ENCODE results near the gene OR8H3.
"Not testable (repeated sequence)": the region's sequence is repeated elsewhere in the genome, so short reads cannot be mapped to it uniquely, and the experiment has no call there.

The OR8H3 gene, protein sequence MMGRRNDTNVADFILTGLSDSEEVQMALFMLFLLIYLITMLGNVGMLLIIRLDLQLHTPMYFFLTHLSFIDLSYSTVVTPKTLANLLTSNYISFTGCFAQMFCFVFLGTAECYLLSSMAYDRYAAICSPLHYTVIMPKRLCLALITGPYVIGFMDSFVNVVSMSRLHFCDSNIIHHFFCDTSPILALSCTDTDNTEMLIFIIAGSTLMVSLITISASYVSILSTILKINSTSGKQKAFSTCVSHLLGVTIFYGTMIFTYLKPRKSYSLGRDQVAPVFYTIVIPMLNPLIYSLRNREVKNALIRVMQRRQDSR

DNA sequence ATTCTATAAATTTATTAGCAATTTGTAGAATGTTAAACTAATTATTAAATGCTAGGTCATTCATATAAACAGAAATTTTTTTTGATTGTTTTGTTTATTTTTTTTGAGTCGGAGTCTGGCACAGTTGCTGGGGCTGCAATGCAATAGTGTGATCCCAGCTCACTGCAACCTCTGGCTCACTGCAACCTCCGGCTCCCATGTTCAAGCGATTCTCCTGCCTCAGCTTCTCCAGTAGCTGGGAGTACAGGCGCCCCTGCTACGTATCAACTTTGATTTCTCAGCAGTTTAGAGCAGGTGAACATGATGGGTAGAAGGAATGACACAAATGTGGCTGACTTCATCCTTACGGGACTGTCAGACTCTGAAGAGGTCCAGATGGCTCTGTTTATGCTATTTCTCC, at the start of gene OR8H3:
OR8H3 (plus strand) TSS at position 301 of the 400 bp plus-strand sequence; CDS start at position 301, 0 bp downstream.
- no peak for DNase-seq

DNA sequence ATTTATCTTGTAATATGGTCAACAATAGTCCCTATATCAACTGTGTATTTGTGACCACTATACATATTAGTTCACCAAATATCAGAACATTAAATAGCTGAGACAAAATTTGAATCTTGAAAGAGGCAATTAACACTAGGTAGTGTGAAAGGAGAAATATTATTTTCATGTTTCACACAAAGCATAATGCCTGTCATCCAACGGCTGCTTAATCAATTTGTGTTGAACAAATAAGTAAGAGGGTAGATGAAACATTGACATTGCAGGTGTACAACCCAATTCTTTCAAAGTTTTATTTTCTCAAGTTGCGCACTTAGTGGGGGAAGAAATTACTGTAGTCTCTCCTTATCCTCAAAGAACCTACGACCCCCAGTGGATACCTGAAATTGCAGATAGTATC, 32.5 kb upstream of the OR8H3 start:
- DNase-seq: no peak

DNA sequence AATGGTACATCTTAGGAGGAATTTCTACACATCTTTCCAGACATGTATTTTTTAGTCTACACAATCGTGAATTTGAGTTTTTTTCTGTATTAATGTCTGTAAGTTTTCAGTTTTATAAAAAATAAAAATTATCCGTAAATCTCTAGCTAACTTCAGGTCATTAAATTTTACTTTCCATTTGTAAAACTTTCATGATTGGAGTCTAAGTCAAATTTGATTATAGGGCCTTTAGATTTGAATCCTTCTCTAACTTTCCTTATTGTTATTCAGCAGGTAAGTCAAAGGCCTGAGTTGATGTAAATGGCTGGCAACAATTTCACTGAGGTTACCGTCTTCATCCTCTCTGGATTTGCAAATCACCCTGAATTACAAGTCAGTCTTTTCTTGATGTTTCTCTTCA, 29.2 kb upstream of the OR8H3 start, which contains the start of gene OR8I2:
OR8I2 (plus strand) TSS at position 301 of the 400 bp plus-strand sequence; CDS start at position 301, 0 bp downstream.
- DNase-seq: no peak

DNA sequence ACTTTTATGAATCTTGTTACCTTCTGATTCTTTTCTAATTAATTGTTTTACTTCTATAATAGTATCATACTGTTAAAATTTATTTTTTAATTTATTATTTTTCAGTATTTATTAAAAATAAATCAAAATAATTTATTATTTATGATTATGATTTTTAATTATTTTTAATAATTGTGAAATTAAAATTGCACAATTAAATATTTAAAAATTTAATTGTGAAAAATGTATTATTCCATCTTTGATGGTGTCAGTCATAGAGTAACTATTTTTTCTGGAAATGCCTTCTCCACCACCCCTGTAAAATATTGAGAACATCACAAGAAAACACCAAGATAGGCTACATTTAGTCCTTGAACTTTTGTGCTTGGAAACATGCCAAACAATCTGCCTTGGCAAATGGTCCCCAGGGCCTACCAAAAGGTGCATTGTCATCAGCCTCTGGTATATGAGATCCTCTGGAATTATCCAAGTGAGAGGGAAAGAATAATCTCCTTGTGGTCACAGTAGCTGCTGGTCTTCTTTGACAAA, 18.9 kb upstream of the OR8H3 start, which contains the start of gene OR8H2:
OR8H2 (plus strand) TSS at position 478 of the 528 bp plus-strand sequence. CDS start 1,356 bp downstream, outside the sequence.
- DNase-seq: no peak

DNA sequence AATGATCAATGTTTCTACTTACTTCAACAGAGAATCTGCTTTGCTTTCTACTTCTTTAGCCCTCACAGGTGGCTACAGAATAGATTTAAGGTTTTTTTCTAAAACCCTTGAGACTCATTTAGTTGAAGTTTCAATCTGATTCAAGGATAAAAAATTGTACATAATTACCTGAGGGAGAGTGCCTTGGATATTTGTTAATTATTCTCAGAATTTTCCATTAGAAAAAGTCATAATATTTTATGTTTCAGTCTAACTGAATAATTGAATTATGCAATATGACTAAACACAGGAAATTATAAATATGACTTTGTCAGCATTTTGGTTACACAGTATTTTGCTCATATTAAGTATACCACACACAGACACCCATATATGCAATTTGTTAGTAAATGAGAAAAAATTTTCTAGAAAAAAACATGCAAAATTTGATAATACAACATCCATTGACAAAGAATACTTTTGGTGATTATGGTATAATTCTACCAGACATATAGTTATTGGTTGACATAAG, 18.0 kb downstream of the OR8H3 start, which contains the start of gene OR8J3:
OR8J3 (minus strand) TSS at position 51 of the 511 bp plus-strand sequence. CDS start 2,483 bp downstream, outside the sequence.
- no peak for DNase-seq

DNA sequence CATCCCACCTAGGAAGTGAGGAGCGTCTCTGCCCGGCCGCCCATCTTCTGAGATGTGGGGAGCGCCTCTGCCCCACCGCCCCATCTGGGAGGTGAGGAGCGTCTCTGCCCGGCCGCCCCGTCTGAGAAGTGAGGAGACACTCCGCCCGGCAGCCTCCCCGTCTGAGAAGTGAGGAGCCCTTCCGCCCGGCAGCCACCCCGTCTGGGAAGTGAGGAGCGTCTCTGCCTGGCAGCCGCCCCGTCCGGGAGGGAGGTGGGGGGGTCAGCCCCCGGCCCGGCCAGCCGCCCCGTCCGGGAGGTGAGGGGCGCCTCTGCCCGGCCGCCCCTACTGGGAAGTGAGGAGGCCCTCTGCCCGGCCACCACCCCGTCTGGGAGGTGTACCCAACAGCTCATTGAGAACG, 21.5 kb downstream of the OR8H3 start:
- not testable (repeated sequence) for DNase-seq

DNA sequence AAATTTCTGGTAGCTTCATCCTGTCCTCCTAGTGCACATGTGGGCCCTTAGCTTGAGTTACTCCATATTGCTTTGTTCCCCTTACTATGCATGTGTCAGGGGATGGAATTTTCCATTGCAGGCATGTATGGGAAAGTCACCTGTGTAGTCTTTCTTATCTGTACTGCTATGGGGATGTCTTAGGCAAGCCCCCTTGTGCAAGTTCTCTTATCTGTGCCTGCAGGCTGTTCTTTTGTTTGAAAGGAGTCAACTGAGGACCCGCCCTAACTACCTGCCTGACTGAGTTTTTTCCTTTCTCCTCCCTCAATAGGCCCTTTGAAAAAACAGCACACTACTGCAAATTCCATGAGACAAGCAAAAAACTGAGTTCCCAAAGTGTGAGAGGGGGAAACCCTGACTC, 29.2 kb downstream of the OR8H3 start:
- no peak for DNase-seq

DNA sequence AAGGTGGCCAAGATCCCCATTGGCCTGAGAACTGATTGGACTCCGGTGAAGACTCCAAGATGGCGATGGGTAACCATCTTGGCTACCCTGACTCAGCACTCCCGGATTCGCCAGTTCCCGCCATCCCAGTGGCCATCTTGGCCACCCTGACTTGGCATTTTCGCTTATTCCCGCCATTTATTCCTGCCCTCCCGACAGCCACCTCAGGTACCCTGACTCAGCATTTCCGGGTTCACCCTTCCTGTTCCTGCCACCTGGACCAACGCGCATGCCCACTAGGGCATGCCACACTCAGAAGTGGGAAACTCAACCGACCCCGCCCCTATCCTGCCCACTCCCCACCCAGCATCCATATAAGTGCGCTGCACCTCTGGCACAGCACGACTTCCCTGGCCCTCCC, 30.2 kb downstream of the OR8H3 start:
- no peak for DNase-seq

DNA sequence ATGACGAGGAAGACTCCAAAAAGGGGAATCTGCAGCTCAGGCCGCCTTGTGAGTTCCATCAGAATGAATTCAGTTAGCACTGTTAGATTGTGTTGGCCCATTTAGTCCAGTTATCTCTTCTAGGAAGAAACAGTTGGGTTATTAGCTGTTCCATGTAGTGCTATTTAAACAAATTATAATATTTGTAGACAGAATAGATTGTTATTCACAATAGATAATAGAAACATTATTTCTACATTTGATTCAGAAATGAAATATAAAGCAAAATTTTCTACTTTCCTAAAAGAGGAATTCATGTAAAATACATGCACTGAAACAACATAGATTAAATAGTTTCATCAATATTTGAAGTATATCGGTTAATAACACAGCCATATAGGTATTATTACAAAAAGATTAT, 38.0 kb downstream of the OR8H3 start, which contains the start of gene OR8K5:
OR8K5 (minus strand) TSS at position 101 of the 400 bp plus-strand sequence; CDS start at position 101, 0 bp downstream.
- DNase-seq: no peak

DNA sequence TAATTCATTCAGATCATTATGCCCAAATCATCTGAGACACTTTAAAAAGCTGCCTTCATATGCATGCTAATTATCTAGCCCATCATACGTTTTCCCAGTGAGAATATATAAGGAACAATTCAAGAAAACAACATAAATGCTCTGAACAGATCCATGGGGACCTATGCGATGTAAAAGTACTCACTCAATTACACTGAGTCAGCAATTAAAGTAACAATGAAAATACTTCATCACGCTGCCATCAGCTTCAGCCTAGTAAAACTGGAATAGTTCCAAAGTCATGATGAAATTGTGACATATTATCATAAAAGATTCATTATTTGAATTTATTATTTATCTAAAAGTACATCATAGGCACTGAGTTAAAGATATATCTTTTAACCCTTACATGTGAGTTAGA, 41.6 kb downstream of the OR8H3 start:
- DNase-seq: no peak

DNA sequence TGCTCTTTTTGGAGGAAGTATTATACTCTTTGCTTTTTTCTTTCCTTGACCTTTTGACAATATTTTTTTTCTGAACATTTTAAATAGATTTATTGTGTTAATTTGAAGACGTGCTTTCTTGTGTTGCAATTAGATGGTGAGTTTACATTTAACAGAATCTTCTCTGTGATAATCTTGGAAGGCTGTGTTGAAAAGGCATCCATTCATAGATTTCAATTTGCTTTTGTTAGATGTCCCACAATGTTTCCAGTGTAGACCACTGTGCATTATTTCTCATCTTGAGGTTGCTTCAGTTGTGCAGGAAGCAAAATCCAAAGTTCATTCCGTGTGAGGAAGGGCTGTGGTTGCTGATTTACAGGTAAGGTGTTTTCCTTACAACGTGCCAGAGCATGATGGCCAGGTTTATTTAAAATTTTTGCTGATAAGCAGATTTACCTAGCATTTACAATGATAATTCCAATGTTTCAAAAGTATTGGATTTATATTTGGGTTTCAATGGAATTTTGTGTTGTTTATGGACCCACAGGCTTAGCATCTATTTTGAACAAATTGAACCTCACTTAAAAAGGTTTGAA, 50.2 kb downstream of the OR8H3 start:
- no peak for DNase-seq
